ENCODE results near the gene SDC4.
A peak's percentile ranks its signal among the peaks of the same experiment; 100 is the strongest.

The SDC4 gene

GRCh38 chr20:45362804-45363610, 14.8 kb upstream of the SDC4 start, which contains the start of gene SYS1:
Gene SYS1, plus strand, starts transcription at chr20:45363156. Its CDS starts 376 bp downstream, at chr20:45363532.
- peak; percentile 96 for DNase-seq (ENCODE audit: extremely low read depth, insufficient read length)
- Histone ChIP-seq H3K4me3 (replicated peaks; ENCODE audit: low read depth, low read length) (peak within 1 kb of the TSS; percentile 89), H3K36me3 (ENCODE audit: control insufficient read depth, insufficient read depth, low read length) (peaks cover 12% of the 10 kb centered on the region), H3K27me3 (replicated peaks; ENCODE audit: control insufficient read depth, insufficient read depth, low read length) (no peaks in the 10 kb centered on the region)
- peak; percentile 82 for TF ChIP-seq CTCF (IDR thresholded peaks at IDR 0.05; ENCODE audit: insufficient read depth, low read length, poor library complexity, severe bottlenecking)

GRCh38 chr20:45361793-45362192, 13.6 kb upstream of the SDC4 start:
- DNase-seq (ENCODE audit: extremely low read depth, insufficient read length): no peak
- no peak overlapping the region for H3K4me3 ChIP-seq (replicated peaks; ENCODE audit: low read depth, low read length)
- no peak for TF ChIP-seq CTCF (IDR thresholded peaks at IDR 0.05; ENCODE audit: insufficient read depth, low read length, poor library complexity, severe bottlenecking)
- H3K27me3 ChIP-seq (replicated peaks; ENCODE audit: control insufficient read depth, insufficient read depth, low read length): no peaks in the 10 kb centered on the region
- peaks cover 4% of the 10 kb centered on the region; the same call in 1 of the 2 replicates for H3K36me3 ChIP-seq (ENCODE audit: control insufficient read depth, insufficient read depth, low read length)

- TF ChIP-seq CTCF (IDR thresholded peaks at IDR 0.05; ENCODE audit: insufficient read depth, low read length, poor library complexity, severe bottlenecking): no peak
- Histone ChIP-seq H3K36me3 (ENCODE audit: control insufficient read depth, insufficient read depth, low read length) (no peaks in the 10 kb centered on the region), H3K4me3 (replicated peaks; ENCODE audit: low read depth, low read length) (no peak overlapping the region), H3K27me3 (replicated peaks; ENCODE audit: control insufficient read depth, insufficient read depth, low read length) (no peaks in the 10 kb centered on the region)
- no peak for DNase-seq (ENCODE audit: extremely low read depth, insufficient read length)
Measured at GRCh38 chr20:45359406-45360148, 11.4 kb upstream of the SDC4 start.

GRCh38 chr20:45359069-45359405, 10.8 kb upstream of the SDC4 start:
- TF ChIP-seq CTCF (IDR thresholded peaks at IDR 0.05; ENCODE audit: insufficient read depth, low read length, poor library complexity, severe bottlenecking): no peak
- no peak overlapping the region for H3K4me3 ChIP-seq (replicated peaks; ENCODE audit: low read depth, low read length)
- DNase-seq (ENCODE audit: extremely low read depth, insufficient read length): no peak
- H3K27me3 ChIP-seq (replicated peaks; ENCODE audit: control insufficient read depth, insufficient read depth, low read length): no peaks in the 10 kb centered on the region
- no peaks in the 10 kb centered on the region for H3K36me3 ChIP-seq (ENCODE audit: control insufficient read depth, insufficient read depth, low read length)

GRCh38 chr20:45358282-45359068, 10.3 kb upstream of the SDC4 start:
- H3K36me3 ChIP-seq (ENCODE audit: control insufficient read depth, insufficient read depth, low read length): no peaks in the 10 kb centered on the region
- TF ChIP-seq CTCF (IDR thresholded peaks at IDR 0.05; ENCODE audit: insufficient read depth, low read length, poor library complexity, severe bottlenecking): no peak
- H3K27me3 ChIP-seq (replicated peaks; ENCODE audit: control insufficient read depth, insufficient read depth, low read length): no peaks in the 10 kb centered on the region
- no peak for DNase-seq (ENCODE audit: extremely low read depth, insufficient read length)
- H3K4me3 ChIP-seq (replicated peaks; ENCODE audit: low read depth, low read length): no peak overlapping the region
